Endodermal cell (in vitro differentiated cells): ENCODE data around the gene ARHGAP6. TPM values are rescaled to one million over a fixed set of nuclear protein-coding genes. Genes with fewer than 3 reads are reported as not detected.

Experiments used
- DNase-seq: peaks from one replicate; pipeline ENCODE4 v3.0.0-alpha.2; 2017
- H3K27ac ChIP-seq: 2 replicates; pipeline ENCODE4 v1.5.1; 2013; ENCODE audit warnings: mild to moderate bottlenecking, low read depth, low read length, moderate library complexity
- H3K27me3 ChIP-seq: 2 replicates; pipeline ENCODE4 v1.6.1; 2013; ENCODE audit warnings: mild to moderate bottlenecking, low read length, moderate library complexity; ENCODE audit not compliant: insufficient read depth, control insufficient read depth, poor library complexity, severe bottlenecking
- H3K36me3 ChIP-seq: 2 replicates; pipeline ENCODE4 v1.7.0; 2013; ENCODE audit warnings: mild to moderate bottlenecking, low read length, moderate library complexity; ENCODE audit not compliant: control insufficient read depth, insufficient read depth
- H3K4me1 ChIP-seq: one replicate; pipeline ENCODE4 v1.7.0; 2013; ENCODE audit warnings: low read length; ENCODE audit not compliant: control insufficient read depth, insufficient read depth
- H3K4me3 ChIP-seq: 2 replicates; pipeline ENCODE4 v1.5.1; 2013; ENCODE audit warnings: mild to moderate bottlenecking, low read length, moderate library complexity
- H3K9ac ChIP-seq: 2 replicates; pipeline ENCODE4 v1.6.1; 2013; ENCODE audit warnings: mild to moderate bottlenecking, low read length, moderate library complexity; ENCODE audit not compliant: poor library complexity, severe bottlenecking; ENCODE audit errors: extremely low read depth
- H3K9me3 ChIP-seq: 2 replicates; pipeline ENCODE4 v1.6.1; 2013; ENCODE audit warnings: mild to moderate bottlenecking, low read length, moderate library complexity; ENCODE audit not compliant: control insufficient read depth
- H3K27ac Mint-ChIP-seq: 2 replicates; pipeline ENCODE4 v1.8.0; 2020; ENCODE audit warnings: mixed read lengths
- H3K27me3 Mint-ChIP-seq: 2 replicates; pipeline ENCODE4 v1.8.0; 2021; ENCODE audit warnings: mild to moderate bottlenecking, mixed read lengths; ENCODE audit not compliant: insufficient read depth
- H3K36me3 Mint-ChIP-seq: 2 replicates; pipeline ENCODE4 v1.8.0; 2020; ENCODE audit warnings: low read depth, mixed read lengths
- H3K4me1 Mint-ChIP-seq: 2 replicates; pipeline ENCODE4 v1.8.0; 2020; ENCODE audit warnings: mixed read lengths
- H3K4me3 Mint-ChIP-seq: 2 replicates; pipeline ENCODE4 v1.8.0; 2020; ENCODE audit warnings: mild to moderate bottlenecking, moderate library complexity, mixed read lengths
- H3K9me3 Mint-ChIP-seq: 2 replicates; pipeline ENCODE4 v1.8.0; 2020; ENCODE audit warnings: mild to moderate bottlenecking, mixed read lengths
- WGBS, 2 experiments: methylation state at CpG; one replicate each; pipeline versions ENCODE4 v1.1.5 to v1.1.7; 2013; ENCODE audit warnings: missing lambda C conversion rate in 2 of 2, mixed read lengths in 1 of 2; ENCODE audit not compliant: insufficient coverage in 1 of 2, insufficient read length in 1 of 2; 5-methylcytosine and 5-hydroxymethylcytosine counted together
- total RNA-seq, 2 donors: library from RNA; stranded (reverse); fragmentation: NEBNext Ultra II Directional in 1 of 2; extraction: Animal tissue kit (Norgen Biotek cat#: 25700) in 1 of 2; gene quantifications; 2 replicates in 1 of 2; 3 replicates in 1 of 2; pipeline ENCODE4 v1.2.1, GENCODE V29; 2021
- TF ChIP-seq, protein P1 (sequence below): fragments of 200-600 bp; sonication (generic); conservative IDR thresholded peaks from 2 replicates; pipeline ENCODE4 v1.5.0; 2021; ENCODE audit warnings: antibody characterized with exemption, mild to moderate bottlenecking

ARHGAP6 gene
- total RNA-seq, 2 donors from 2014 or later: 0.48 to 0.73 TPM

- Mint-ChIP-seq H3K36me3 (no peaks in the 10 kb centered on the region), H3K9me3 (peaks cover 33% of the 10 kb centered on the region), H3K27ac (no peak overlapping the region), H3K4me1 (no peaks in the 10 kb centered on the region), H3K27me3 (no peaks in the 10 kb centered on the region), H3K4me3 (no peak overlapping the region)
- no peak overlapping the region for H3K27ac ChIP-seq
- no peak overlapping the region for H3K9ac ChIP-seq
- no peak overlapping the region for H3K4me3 ChIP-seq
- TF ChIP-seq, protein P1, sequence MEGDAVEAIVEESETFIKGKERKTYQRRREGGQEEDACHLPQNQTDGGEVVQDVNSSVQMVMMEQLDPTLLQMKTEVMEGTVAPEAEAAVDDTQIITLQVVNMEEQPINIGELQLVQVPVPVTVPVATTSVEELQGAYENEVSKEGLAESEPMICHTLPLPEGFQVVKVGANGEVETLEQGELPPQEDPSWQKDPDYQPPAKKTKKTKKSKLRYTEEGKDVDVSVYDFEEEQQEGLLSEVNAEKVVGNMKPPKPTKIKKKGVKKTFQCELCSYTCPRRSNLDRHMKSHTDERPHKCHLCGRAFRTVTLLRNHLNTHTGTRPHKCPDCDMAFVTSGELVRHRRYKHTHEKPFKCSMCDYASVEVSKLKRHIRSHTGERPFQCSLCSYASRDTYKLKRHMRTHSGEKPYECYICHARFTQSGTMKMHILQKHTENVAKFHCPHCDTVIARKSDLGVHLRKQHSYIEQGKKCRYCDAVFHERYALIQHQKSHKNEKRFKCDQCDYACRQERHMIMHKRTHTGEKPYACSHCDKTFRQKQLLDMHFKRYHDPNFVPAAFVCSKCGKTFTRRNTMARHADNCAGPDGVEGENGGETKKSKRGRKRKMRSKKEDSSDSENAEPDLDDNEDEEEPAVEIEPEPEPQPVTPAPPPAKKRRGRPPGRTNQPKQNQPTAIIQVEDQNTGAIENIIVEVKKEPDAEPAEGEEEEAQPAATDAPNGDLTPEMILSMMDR: no peak
- 100% methylated on average over 2 of the region's 2 CpGs; no CpG with 5 or more reads in 1 of the 2 experiments for WGBS, 2 experiments
- DNase-seq: no peak
- H3K27me3 ChIP-seq: no peaks in the 10 kb centered on the region
- no peaks in the 10 kb centered on the region for H3K9me3 ChIP-seq
- H3K4me1 ChIP-seq: no peaks in the 10 kb centered on the region
- no peaks in the 10 kb centered on the region for H3K36me3 ChIP-seq
These were observed 266.1 kb downstream of the ARHGAP6 start for GRCh38 chrX:11399489-11400094.

DNA sequence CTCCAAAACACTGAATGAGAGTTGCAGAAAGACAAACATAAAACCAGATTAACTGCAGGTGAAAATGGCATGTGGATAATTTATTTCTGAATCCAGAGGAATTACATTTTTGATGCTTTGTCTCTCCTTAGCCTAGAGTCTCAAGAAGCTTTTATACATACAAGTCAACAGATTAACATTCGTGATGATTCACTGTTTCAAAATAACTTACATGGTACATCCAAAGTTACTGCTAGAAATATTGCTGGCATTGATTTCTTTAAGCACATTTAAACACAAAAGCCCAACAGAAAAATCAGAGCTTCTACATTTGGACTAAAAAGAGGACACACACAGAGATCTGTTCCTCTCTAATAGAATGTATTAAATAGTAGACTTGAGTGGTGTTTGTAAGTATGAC, 266.9 kb downstream of the ARHGAP6 start:
- H3K27me3 Mint-ChIP-seq: no peaks in the 10 kb centered on the region
- no peak for DNase-seq
- no peaks in the 10 kb centered on the region for H3K9me3 ChIP-seq
- H3K4me3 ChIP-seq: no peak overlapping the region
- no peak overlapping the region for H3K9ac ChIP-seq
- H3K36me3 Mint-ChIP-seq: no peaks in the 10 kb centered on the region
- H3K27ac ChIP-seq: no peak overlapping the region
- H3K27me3 ChIP-seq: no peaks in the 10 kb centered on the region
- no peaks in the 10 kb centered on the region for H3K36me3 ChIP-seq
- WGBS, 2 experiments: 93% methylated on average over 1 of the region's 1 CpG; no CpG with 5 or more reads in 1 of the 2 experiments
- H3K4me1 ChIP-seq: no peaks in the 10 kb centered on the region
- TF ChIP-seq, protein P1: no peak
- H3K27ac Mint-ChIP-seq: no peak overlapping the region
- peaks cover 29% of the 10 kb centered on the region for H3K9me3 Mint-ChIP-seq
- no peak overlapping the region for H3K4me3 Mint-ChIP-seq
- H3K4me1 Mint-ChIP-seq: no peaks in the 10 kb centered on the region

GRCh38 chrX:11398139-11398538, 267.6 kb downstream of the ARHGAP6 start:
- WGBS, 2 experiments: 75% methylated on average over 2 of the region's 3 CpGs; no CpG with 5 or more reads in 1 of the 2 experiments
- H3K4me1 ChIP-seq: no peaks in the 10 kb centered on the region

More at GRCh38 chrX:11398139-11398538, 267.6 kb downstream of the ARHGAP6 start:
- no peak overlapping the region for H3K4me3 ChIP-seq
- H3K27ac Mint-ChIP-seq: no peak overlapping the region
- H3K27ac ChIP-seq: no peak overlapping the region
- TF ChIP-seq, protein P1: no peak
- H3K36me3 Mint-ChIP-seq: no peaks in the 10 kb centered on the region
- no peaks in the 10 kb centered on the region for H3K4me1 Mint-ChIP-seq
- no peaks in the 10 kb centered on the region for H3K36me3 ChIP-seq
- peaks cover 27% of the 10 kb centered on the region for H3K9me3 Mint-ChIP-seq
- H3K4me3 Mint-ChIP-seq: no peak overlapping the region
- H3K27me3 Mint-ChIP-seq: no peaks in the 10 kb centered on the region
- DNase-seq: no peak
- H3K9ac ChIP-seq: no peak overlapping the region
- H3K27me3 ChIP-seq: no peaks in the 10 kb centered on the region
- no peaks in the 10 kb centered on the region for H3K9me3 ChIP-seq
